GM23338 (cell line): ENCODE measurements around the gene GUCY1B1. TPM values are rescaled to one million over a fixed set of nuclear protein-coding genes. Genes with fewer than 3 reads are reported as not detected.

Experiments
- ATAC-seq: fragments of 200-7000 bp; cut with Tn5 transposase; 3 replicates; pipeline ENCODE4 v1.9.1; 2020
- DNase-seq: peaks from one replicate; pipeline ENCODE4 v3.0.0-alpha.2; 2015; ENCODE audit warnings: low spot score
- H2AFZ ChIP-seq: fragments of 200-600 bp; sonication (generic); 2 replicates; pipeline ENCODE4 v1.8.0; 2016; ENCODE audit warnings: antibody characterized with exemption, mild to moderate bottlenecking, moderate library complexity
- H3F3A ChIP-seq: fragments of 200-600 bp; sonication (generic); replicated peaks from 2 replicates; pipeline ENCODE4 v1.8.0; 2017; ENCODE audit warnings: antibody characterized with exemption, mixed run types, low read depth
- H3K27ac ChIP-seq: fragments of 200-600 bp; sonication (generic); 2 replicates; pipeline ENCODE4 v1.6.1; 2016; ENCODE audit warnings: low read depth
- H3K27me3 ChIP-seq: fragments of 200-600 bp; sonication (generic); 2 replicates; pipeline ENCODE4 v1.8.0; 2016; ENCODE audit warnings: mild to moderate bottlenecking, mixed run types, moderate library complexity; ENCODE audit not compliant: insufficient read depth
- H3K36me3 ChIP-seq: fragments of 200-600 bp; sonication (generic); 2 replicates; pipeline ENCODE4 v1.8.0; 2016; ENCODE audit warnings: mild to moderate bottlenecking; ENCODE audit not compliant: insufficient read depth
- H3K4me1 ChIP-seq: fragments of 200-600 bp; sonication (generic); 2 replicates; pipeline ENCODE4 v1.8.0; 2016; ENCODE audit warnings: mild to moderate bottlenecking, moderate library complexity; ENCODE audit not compliant: insufficient read depth
- H3K4me2 ChIP-seq: fragments of 200-600 bp; sonication (generic); 2 replicates; pipeline ENCODE4 v1.7.1; 2017; ENCODE audit warnings: mixed run types
- H3K4me3 ChIP-seq: fragments of 200-600 bp; sonication (generic); 2 replicates; pipeline ENCODE4 v1.6.1; 2016; ENCODE audit warnings: mixed run types
- H3K79me2 ChIP-seq: fragments of 200-600 bp; sonication (generic); replicated peaks from 2 replicates; pipeline ENCODE4 v1.8.0; 2017; ENCODE audit warnings: mild to moderate bottlenecking; ENCODE audit not compliant: insufficient read depth
- H3K9me2 ChIP-seq: fragments of 200-600 bp; sonication (generic); 2 replicates; pipeline ENCODE4 v1.8.0; 2017; ENCODE audit not compliant: insufficient read depth
- H4K20me1 ChIP-seq: fragments of 200-600 bp; sonication (generic); replicated peaks from 2 replicates; pipeline ENCODE4 v1.8.0; 2017; ENCODE audit warnings: mild to moderate bottlenecking; ENCODE audit not compliant: insufficient read depth
- H3K27ac Mint-ChIP-seq: 2 replicates; pipeline ENCODE4 v1.8.0; 2020; ENCODE audit warnings: inconsistent platforms, mild to moderate bottlenecking, moderate library complexity, mixed read lengths
- H3K27me3 Mint-ChIP-seq: 3 replicates; pipeline ENCODE4 v1.8.0; 2022; ENCODE audit warnings: low read depth, mild to moderate bottlenecking, moderate library complexity, mixed read lengths, inconsistent platforms; ENCODE audit not compliant: insufficient read depth, poor library complexity
- H3K36me3 Mint-ChIP-seq: 3 replicates; pipeline ENCODE4 v1.8.0; 2021; ENCODE audit warnings: low read depth, mild to moderate bottlenecking, inconsistent platforms, moderate library complexity, mixed read lengths
- H3K4me1 Mint-ChIP-seq: 3 replicates; pipeline ENCODE4 v1.8.0; 2020; ENCODE audit warnings: mild to moderate bottlenecking, inconsistent platforms, mixed read lengths
- H3K4me3 Mint-ChIP-seq: 3 replicates; pipeline ENCODE4 v1.8.0; 2021; ENCODE audit warnings: moderate library complexity, mild to moderate bottlenecking, inconsistent platforms, mixed read lengths
- H3K9me3 Mint-ChIP-seq: 3 replicates; pipeline ENCODE4 v1.8.0; 2020; ENCODE audit warnings: moderate library complexity, mild to moderate bottlenecking, inconsistent platforms, mixed read lengths
- CREB1 ChIP-seq: fragments of 250-450 bp; sonication (Bioruptor Pico); IDR thresholded peaks from 2 replicates; pipeline ENCODE4 v1.5.0; 2020; ENCODE audit warnings: low read depth, mild to moderate bottlenecking, moderate library complexity
- EZH2 ChIP-seq: fragments of 200-600 bp; sonication (generic); IDR thresholded peaks from one replicate; pipeline ENCODE4 v1.8.0; 2017; ENCODE audit warnings: antibody characterized with exemption, mild to moderate bottlenecking, low read depth; ENCODE audit not compliant: unreplicated experiment
- EZH2phosphoT487 ChIP-seq: fragments of 200-600 bp; sonication (generic); IDR thresholded peaks from one replicate; pipeline ENCODE4 v1.8.1; 2018; ENCODE audit warnings: antibody characterized with exemption; ENCODE audit not compliant: unreplicated experiment
- JUNB ChIP-seq: IDR thresholded peaks from one replicate; pipeline ENCODE4 v1.6.1; 2016; ENCODE audit warnings: antibody characterized with exemption; ENCODE audit not compliant: unreplicated experiment
- NANOG ChIP-seq: IDR thresholded peaks from 2 replicates; pipeline ENCODE4 v1.6.1; 2016; ENCODE audit warnings: antibody characterized with exemption, borderline replicate concordance
- POLR2AphosphoS5 ChIP-seq: IDR thresholded peaks from 2 replicates; pipeline ENCODE4 v1.6.1; 2016; ENCODE audit warnings: antibody characterized with exemption, low read depth
- STAT1 ChIP-seq: IDR thresholded peaks from one replicate; pipeline ENCODE4 v1.6.1; 2016; ENCODE audit warnings: antibody characterized with exemption; ENCODE audit not compliant: unreplicated experiment
- ZNF114 ChIP-seq: fragments of 250-450 bp; sonication (Bioruptor Pico); IDR thresholded peaks from 2 replicates; pipeline ENCODE4 v1.5.0; 2020; ENCODE audit warnings: mild to moderate bottlenecking, moderate library complexity
- ZNF331 ChIP-seq: fragments of 250-450 bp; sonication (Bioruptor Pico); IDR thresholded peaks from 2 replicates; pipeline ENCODE4 v1.5.0; 2020; ENCODE audit warnings: low read depth, mild to moderate bottlenecking, moderate library complexity
- polyA plus RNA-seq: library from polyadenylated mRNA; unstranded; fragments of >200 nt; fragmentation: Nextera tagmentation; extraction: Ambion mirVana; gene quantifications from 2 replicates; pipeline ENCODE4 v1.2.1, GENCODE V29; 2016
- total RNA-seq: library from RNA; depleted of rRNA; stranded (reverse); fragments of >200 nt; shearing (Covaris generic); gene quantifications from 2 replicates; pipeline ENCODE4 v1.2.3, GENCODE V29; 2014
- TF ChIP-seq, protein P1 (sequence below): IDR thresholded peaks from one replicate; pipeline ENCODE4 v1.6.1; 2018; ENCODE audit warnings: antibody characterized with exemption; ENCODE audit not compliant: unreplicated experiment
- TF ChIP-seq, protein P2 (sequence below): IDR thresholded peaks from 2 replicates; pipeline ENCODE4 v1.6.1; 2016; ENCODE audit warnings: antibody characterized with exemption
- TF ChIP-seq, protein P3 (sequence below), 2 experiments: fragments of 200-600 bp in 1 of 2; sonication (generic) in 1 of 2; conservative IDR thresholded peaks; 2 replicates each; pipeline versions ENCODE4 v1.5.1 to v1.6.1; 2016 to 2017; ENCODE audit warnings: antibody characterized with exemption in 2 of 2, low read depth in 2 of 2, mild to moderate bottlenecking in 2 of 2, moderate library complexity in 1 of 2
- TF ChIP-seq, protein P4 (sequence below): fragments of 250-450 bp; sonication (Bioruptor Pico); IDR thresholded peaks from 2 replicates; pipeline ENCODE4 v1.5.0; 2020; ENCODE audit warnings: mild to moderate bottlenecking, moderate library complexity

GUCY1B1 gene
- total and polyA plus RNA-seq, 2 experiments from 2014 or later, result 2.6 to 4.3 TPM

DNA sequence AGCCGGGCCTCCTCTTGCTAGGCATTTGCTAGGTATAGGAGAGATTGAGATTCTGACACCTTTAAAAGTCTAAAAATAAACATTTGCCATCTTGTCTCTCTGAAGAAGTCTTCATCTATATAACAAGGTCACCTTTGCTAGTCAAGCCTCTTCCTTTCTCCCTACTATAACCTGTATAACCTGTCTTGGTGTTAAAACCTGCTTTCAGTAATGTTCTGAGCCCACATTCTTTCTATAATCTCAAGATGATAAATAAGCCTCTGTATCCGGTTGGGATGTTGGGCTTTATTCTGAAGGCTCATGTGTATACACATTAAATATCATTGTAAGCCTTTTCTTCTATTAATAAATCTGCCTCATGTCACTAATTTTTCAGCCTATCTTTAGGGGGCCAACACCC lies 97.1 kb downstream of the GUCY1B1 start:
- Histone ChIP-seq H3K9me2 (0 out of 2 replicates have a peak, but pooled peaks cover 5% of the 10 kb centered on the region), H3K27ac (no peak overlapping the region), H4K20me1 (no peaks in the 10 kb centered on the region), H3K4me3 (no peak overlapping the region), H3K36me3 (no peaks in the 10 kb centered on the region), H2AFZ (no peak overlapping the region), H3K4me2 (no peak overlapping the region), H3K4me1 (no peaks in the 10 kb centered on the region), H3K79me2 (no peaks in the 10 kb centered on the region), H3F3A (no peaks in the 10 kb centered on the region), H3K27me3 (no peaks in the 10 kb centered on the region)
- Mint-ChIP-seq H3K36me3 (no peaks in the 10 kb centered on the region), H3K9me3 (peaks cover 4% of the 10 kb centered on the region; the same call in 1 of the 3 replicates), H3K4me3 (no peak overlapping the region), H3K27ac (no peak overlapping the region), H3K27me3 (no peaks in the 10 kb centered on the region), H3K4me1 (peaks cover 6% of the 10 kb centered on the region; the same call in 1 of the 3 replicates)
- ATAC-seq (no peak), DNase-seq (no peak)
- TF ChIP-seq, protein P1, sequence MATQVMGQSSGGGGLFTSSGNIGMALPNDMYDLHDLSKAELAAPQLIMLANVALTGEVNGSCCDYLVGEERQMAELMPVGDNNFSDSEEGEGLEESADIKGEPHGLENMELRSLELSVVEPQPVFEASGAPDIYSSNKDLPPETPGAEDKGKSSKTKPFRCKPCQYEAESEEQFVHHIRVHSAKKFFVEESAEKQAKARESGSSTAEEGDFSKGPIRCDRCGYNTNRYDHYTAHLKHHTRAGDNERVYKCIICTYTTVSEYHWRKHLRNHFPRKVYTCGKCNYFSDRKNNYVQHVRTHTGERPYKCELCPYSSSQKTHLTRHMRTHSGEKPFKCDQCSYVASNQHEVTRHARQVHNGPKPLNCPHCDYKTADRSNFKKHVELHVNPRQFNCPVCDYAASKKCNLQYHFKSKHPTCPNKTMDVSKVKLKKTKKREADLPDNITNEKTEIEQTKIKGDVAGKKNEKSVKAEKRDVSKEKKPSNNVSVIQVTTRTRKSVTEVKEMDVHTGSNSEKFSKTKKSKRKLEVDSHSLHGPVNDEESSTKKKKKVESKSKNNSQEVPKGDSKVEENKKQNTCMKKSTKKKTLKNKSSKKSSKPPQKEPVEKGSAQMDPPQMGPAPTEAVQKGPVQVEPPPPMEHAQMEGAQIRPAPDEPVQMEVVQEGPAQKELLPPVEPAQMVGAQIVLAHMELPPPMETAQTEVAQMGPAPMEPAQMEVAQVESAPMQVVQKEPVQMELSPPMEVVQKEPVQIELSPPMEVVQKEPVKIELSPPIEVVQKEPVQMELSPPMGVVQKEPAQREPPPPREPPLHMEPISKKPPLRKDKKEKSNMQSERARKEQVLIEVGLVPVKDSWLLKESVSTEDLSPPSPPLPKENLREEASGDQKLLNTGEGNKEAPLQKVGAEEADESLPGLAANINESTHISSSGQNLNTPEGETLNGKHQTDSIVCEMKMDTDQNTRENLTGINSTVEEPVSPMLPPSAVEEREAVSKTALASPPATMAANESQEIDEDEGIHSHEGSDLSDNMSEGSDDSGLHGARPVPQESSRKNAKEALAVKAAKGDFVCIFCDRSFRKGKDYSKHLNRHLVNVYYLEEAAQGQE, result no peak
- TF ChIP-seq POLR2AphosphoS5, result no peak
- TF ChIP-seq EZH2, result no peak
- TF ChIP-seq, protein P2, sequence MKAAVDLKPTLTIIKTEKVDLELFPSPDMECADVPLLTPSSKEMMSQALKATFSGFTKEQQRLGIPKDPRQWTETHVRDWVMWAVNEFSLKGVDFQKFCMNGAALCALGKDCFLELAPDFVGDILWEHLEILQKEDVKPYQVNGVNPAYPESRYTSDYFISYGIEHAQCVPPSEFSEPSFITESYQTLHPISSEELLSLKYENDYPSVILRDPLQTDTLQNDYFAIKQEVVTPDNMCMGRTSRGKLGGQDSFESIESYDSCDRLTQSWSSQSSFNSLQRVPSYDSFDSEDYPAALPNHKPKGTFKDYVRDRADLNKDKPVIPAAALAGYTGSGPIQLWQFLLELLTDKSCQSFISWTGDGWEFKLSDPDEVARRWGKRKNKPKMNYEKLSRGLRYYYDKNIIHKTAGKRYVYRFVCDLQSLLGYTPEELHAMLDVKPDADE, result no peak
- no peak for TF ChIP-seq CREB1
- no peak for TF ChIP-seq STAT1
- TF ChIP-seq, protein P3, sequence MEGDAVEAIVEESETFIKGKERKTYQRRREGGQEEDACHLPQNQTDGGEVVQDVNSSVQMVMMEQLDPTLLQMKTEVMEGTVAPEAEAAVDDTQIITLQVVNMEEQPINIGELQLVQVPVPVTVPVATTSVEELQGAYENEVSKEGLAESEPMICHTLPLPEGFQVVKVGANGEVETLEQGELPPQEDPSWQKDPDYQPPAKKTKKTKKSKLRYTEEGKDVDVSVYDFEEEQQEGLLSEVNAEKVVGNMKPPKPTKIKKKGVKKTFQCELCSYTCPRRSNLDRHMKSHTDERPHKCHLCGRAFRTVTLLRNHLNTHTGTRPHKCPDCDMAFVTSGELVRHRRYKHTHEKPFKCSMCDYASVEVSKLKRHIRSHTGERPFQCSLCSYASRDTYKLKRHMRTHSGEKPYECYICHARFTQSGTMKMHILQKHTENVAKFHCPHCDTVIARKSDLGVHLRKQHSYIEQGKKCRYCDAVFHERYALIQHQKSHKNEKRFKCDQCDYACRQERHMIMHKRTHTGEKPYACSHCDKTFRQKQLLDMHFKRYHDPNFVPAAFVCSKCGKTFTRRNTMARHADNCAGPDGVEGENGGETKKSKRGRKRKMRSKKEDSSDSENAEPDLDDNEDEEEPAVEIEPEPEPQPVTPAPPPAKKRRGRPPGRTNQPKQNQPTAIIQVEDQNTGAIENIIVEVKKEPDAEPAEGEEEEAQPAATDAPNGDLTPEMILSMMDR (conservative IDR thresholded peaks at IDR 0.05; ENCODE audit: low read depth in 2 of 2), result no peak
- TF ChIP-seq, protein P4, sequence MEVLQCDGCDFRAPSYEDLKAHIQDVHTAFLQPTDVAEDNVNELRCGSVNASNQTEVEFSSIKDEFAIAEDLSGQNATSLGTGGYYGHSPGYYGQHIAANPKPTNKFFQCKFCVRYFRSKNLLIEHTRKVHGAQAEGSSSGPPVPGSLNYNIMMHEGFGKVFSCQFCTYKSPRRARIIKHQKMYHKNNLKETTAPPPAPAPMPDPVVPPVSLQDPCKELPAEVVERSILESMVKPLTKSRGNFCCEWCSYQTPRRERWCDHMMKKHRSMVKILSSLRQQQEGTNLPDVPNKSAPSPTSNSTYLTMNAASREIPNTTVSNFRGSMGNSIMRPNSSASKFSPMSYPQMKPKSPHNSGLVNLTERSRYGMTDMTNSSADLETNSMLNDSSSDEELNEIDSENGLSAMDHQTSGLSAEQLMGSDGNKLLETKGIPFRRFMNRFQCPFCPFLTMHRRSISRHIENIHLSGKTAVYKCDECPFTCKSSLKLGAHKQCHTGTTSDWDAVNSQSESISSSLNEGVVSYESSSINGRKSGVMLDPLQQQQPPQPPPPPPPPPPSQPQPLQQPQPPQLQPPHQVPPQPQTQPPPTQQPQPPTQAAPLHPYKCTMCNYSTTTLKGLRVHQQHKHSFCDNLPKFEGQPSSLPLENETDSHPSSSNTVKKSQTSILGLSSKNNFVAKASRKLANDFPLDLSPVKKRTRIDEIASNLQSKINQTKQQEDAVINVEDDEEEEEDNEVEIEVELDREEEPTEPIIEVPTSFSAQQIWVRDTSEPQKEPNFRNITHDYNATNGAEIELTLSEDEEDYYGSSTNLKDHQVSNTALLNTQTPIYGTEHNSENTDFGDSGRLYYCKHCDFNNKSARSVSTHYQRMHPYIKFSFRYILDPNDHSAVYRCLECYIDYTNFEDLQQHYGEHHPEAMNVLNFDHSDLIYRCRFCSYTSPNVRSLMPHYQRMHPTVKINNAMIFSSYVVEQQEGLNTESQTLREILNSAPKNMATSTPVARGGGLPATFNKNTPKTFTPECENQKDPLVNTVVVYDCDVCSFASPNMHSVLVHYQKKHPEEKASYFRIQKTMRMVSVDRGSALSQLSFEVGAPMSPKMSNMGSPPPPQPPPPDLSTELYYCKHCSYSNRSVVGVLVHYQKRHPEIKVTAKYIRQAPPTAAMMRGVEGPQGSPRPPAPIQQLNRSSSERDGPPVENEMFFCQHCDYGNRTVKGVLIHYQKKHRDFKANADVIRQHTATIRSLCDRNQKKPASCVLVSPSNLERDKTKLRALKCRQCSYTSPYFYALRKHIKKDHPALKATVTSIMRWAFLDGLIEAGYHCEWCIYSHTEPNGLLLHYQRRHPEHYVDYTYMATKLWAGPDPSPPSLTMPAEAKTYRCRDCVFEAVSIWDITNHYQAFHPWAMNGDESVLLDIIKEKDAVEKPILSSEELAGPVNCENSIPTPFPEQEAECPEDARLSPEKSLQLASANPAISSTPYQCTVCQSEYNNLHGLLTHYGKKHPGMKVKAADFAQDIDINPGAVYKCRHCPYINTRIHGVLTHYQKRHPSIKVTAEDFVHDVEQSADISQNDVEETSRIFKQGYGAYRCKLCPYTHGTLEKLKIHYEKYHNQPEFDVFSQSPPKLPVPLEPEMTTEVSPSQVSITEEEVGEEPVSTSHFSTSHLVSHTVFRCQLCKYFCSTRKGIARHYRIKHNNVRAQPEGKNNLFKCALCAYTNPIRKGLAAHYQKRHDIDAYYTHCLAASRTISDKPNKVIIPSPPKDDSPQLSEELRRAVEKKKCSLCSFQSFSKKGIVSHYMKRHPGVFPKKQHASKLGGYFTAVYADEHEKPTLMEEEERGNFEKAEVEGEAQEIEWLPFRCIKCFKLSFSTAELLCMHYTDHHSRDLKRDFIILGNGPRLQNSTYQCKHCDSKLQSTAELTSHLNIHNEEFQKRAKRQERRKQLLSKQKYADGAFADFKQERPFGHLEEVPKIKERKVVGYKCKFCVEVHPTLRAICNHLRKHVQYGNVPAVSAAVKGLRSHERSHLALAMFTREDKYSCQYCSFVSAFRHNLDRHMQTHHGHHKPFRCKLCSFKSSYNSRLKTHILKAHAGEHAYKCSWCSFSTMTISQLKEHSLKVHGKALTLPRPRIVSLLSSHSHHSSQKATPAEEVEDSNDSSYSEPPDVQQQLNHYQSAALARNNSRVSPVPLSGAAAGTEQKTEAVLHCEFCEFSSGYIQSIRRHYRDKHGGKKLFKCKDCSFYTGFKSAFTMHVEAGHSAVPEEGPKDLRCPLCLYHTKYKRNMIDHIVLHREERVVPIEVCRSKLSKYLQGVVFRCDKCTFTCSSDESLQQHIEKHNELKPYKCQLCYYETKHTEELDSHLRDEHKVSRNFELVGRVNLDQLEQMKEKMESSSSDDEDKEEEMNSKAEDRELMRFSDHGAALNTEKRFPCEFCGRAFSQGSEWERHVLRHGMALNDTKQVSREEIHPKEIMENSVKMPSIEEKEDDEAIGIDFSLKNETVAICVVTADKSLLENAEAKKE, result no peak
- TF ChIP-seq ZNF114, result no peak
- TF ChIP-seq EZH2phosphoT487, result no peak
- TF ChIP-seq ZNF331 (CRISPR knock-in tag), result no peak
- no peak for TF ChIP-seq JUNB
- TF ChIP-seq NANOG, result no peak
